KOPT-K1 (cell line): ENCODE results near the gene GRIK2.

ENCODE experiments used
- H3K27ac ChIP-seq: fragments of 200-600 bp; sonication (generic); 2 replicates; pipeline ENCODE4 v1.5.1; 2016; ENCODE audit warnings: antibody characterized with exemption, mild to moderate bottlenecking, low read depth, low read length; ENCODE audit not compliant: poor library complexity, severe bottlenecking
- H3K36me3 ChIP-seq: fragments of 200-600 bp; sonication (generic); 2 replicates; pipeline ENCODE4 v1.5.1; 2017; ENCODE audit warnings: antibody characterized with exemption, mild to moderate bottlenecking, low read length, moderate library complexity; ENCODE audit not compliant: insufficient read depth
- H3K9me3 ChIP-seq: fragments of 200-600 bp; sonication (generic); 2 replicates; pipeline ENCODE4 v1.5.1; 2017; ENCODE audit warnings: antibody characterized with exemption, low read length, mild to moderate bottlenecking; ENCODE audit not compliant: insufficient read depth, poor library complexity, severe bottlenecking

GRIK2 gene

DNA sequence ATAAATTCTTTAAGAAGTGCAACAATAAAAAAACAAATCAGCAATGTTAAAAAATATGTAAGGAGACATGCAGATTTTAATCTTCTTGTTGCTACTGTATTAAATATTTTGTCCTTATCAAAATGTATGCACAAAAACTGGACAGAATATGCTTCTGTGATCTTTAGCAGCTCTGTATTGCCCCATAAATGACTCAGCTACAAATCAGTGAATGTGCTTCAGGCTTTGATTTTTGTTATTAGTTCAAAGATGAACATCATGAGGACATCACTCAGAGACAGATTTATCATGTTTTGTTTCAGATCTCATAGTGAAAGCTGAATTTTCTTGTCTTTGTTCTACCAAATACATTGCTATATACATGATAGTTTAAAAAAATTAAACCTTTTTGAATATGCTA is 312.4 kb downstream of the GRIK2 start:
- Histone ChIP-seq H3K9me3 (no peaks in the 10 kb centered on the region), H3K27ac (no peak overlapping the region), H3K36me3 (no peaks in the 10 kb centered on the region)

DNA sequence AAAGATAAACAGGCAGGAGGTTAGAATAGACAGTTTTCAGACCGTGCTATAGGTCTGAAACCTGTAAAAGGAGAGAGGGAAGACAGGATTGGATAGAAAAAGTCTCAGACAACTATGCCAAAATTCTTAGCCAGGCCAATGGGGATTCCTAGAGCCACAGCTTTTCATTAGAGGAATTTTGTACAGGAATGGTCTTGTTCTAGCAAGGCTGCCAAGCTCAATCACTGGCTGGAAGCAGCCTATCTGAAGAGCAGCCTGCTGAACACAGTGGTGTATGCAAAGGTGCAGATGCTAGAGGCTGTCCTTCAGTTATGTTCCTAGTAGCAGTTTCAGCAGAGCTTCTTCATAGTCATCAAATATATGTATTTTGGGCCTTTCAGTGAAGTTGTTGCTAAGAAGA is 313.1 kb downstream of the GRIK2 start:
- Histone ChIP-seq H3K36me3 (no peaks in the 10 kb centered on the region), H3K9me3 (no peaks in the 10 kb centered on the region), H3K27ac (no peak overlapping the region)

DNA sequence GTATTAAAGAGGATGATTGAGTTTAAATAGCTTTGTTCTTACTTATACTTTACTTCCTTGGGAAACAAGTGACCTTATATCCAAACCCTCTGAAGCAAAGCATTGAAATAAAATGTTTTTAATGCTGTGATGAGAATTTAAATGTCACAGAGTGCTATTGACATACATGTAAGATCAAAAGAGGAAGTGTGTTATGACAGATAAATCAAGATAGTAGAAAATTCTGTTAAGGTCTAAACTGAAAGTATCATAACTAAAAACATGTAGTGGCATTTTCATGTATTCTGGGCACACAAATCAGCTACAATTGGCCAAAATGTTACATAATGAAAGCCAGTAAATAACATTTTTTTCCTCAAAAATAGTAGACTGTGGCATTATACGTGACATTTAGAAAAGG is 318.0 kb downstream of the GRIK2 start:
- Histone ChIP-seq H3K9me3 (no peaks in the 10 kb centered on the region), H3K36me3 (no peaks in the 10 kb centered on the region), H3K27ac (no peak overlapping the region)

DNA sequence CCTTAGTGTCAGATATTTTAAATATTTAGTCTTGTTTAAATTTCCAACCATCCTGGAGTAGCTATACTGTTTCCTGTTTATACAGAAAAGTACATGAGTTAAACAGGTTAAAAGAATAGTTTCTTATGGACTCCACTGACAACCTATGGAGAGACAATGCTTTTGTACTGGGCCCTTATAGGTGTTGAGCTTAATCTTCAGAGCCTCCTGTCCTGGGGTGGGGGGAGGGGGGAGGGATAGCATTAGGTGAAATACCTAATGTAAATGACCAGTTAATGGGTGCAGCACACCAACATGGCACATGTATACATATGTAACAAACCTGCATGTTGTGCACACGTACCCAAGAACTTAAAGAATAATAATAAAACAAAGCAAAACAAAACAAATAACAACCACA is 322.9 kb downstream of the GRIK2 start:
- Histone ChIP-seq H3K36me3 (no peaks in the 10 kb centered on the region), H3K9me3 (no peaks in the 10 kb centered on the region), H3K27ac (no peak overlapping the region)

DNA sequence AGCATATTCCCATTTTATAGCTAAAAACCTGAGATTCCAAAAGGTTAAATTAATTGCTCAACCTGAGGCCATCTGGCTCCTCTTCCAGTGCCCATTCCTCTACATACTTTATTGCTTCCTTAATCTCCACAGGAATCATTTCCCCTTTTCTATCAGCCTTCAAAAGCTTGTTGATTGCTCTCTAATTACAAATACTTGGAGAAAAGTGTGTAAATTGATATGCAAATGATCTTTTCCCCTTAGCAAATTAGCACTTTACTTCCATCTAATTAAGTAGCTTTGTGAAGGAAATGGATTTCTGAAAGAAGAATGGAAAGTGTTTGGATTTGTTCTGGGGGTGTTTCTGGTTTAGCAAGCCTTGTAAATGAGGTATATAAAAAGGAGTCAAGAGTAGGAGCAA is 323.3 kb downstream of the GRIK2 start:
- Histone ChIP-seq H3K36me3 (no peaks in the 10 kb centered on the region), H3K27ac (no peak overlapping the region), H3K9me3 (no peaks in the 10 kb centered on the region)

DNA sequence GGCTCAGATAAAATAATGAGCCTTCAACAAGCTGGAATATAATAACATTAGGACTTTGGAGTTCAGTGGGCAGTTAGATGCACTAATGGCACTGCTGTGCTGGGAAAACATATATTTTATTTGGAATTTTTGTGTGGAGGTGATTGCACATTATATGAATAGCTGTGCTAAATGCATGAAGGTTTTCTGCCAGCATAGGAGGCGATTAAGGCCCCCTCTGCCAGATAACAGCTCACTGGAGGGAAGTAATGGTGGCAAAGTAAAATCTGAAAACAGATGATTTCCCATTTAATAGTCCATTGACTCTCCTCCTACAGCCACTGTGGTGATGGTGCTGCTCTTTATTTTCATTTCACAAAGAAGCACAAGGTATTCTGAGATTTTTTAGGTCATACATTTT is 326.0 kb downstream of the GRIK2 start:
- H3K9me3 ChIP-seq, result no peaks in the 10 kb centered on the region
- no peaks in the 10 kb centered on the region for H3K36me3 ChIP-seq
- H3K27ac ChIP-seq, result no peak overlapping the region

DNA sequence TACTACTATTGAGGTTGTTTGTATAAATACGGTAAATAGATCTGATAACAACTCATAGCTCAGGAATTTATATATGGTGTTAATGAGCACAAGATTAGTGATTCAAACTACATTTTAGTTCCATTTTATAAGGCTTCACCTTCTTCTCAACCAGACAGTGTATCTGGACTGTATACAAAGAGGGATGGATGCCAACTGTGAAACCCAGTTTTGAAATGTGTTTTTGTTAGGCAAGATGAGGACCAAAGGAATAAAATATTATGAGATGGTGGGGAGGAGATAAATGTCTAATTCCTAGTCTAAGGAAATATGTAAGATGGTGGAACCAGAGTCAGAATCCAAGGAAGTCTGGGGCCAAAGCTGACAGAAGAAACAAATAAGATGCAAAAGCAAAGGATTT is 329.0 kb downstream of the GRIK2 start:
- Histone ChIP-seq H3K9me3 (no peaks in the 10 kb centered on the region), H3K36me3 (no peaks in the 10 kb centered on the region), H3K27ac (no peak overlapping the region)

DNA sequence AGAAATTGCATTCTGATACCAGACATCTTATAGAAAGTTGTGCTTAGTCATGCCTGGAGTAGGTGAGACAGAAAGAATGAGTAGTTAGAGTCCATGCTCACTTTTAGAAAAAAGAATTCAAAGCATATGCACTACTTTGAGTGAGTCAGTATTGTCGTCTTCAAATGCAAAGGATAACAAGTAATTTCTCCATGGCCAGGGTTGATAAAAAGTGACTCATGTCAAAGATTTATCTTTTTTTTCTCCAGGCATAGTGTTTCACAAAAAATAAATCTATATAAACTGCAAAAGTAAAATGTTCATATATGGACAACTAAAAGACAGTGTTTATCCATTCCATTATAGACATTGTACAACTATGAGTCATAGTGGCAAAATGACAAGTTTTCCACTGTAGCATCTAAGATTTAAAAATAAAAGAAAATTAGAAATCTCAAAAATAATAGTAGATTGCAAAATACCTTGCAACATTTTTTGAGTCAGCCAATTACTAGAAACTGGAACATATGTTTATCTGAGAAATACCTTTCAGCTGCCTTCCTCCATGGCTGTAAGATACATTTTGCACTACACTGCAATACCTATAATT is 329.6 kb downstream of the GRIK2 start:
- no peaks in the 10 kb centered on the region for H3K9me3 ChIP-seq
- H3K36me3 ChIP-seq, result no peaks in the 10 kb centered on the region
- no peak overlapping the region for H3K27ac ChIP-seq

DNA sequence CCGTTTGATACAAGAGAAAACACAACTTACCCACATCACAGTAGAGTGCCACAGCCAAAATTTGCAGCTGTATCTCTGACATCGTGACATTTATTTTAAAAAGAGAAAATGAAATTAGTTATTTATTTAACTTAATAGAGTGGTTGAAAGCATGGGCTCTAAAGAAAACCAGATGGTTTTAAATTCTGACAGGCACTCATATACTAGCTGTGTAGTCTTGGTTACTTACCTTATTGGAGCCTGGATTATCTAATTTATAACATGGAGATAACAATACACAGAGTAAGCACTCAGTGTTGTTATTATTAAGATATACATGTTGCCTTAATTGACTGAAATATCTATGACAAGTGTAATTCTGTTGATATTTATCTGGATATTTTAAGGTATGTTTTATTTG is 334.9 kb downstream of the GRIK2 start:
- Histone ChIP-seq H3K27ac (no peak overlapping the region), H3K36me3 (no peaks in the 10 kb centered on the region), H3K9me3 (no peaks in the 10 kb centered on the region)

DNA sequence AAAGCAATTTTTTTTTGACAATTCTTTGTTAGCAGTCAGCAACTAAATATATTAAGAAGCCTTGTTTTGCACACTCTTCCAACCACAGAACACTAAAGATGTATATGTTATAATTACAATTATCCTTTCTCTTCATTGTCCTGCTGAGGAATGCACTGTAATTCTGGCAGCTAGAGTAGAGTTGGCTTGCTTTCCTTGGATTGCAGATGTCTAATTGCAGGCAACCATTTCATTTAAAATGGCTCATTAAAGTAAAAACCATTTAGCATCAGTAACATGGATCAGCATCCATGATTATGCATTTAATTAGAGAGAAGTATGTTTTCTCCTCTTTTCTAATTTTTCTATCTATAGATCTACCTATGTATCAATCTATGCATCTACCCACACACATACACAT is 335.4 kb downstream of the GRIK2 start:
- no peaks in the 10 kb centered on the region for H3K36me3 ChIP-seq
- H3K9me3 ChIP-seq, result no peaks in the 10 kb centered on the region
- H3K27ac ChIP-seq, result no peak overlapping the region

DNA sequence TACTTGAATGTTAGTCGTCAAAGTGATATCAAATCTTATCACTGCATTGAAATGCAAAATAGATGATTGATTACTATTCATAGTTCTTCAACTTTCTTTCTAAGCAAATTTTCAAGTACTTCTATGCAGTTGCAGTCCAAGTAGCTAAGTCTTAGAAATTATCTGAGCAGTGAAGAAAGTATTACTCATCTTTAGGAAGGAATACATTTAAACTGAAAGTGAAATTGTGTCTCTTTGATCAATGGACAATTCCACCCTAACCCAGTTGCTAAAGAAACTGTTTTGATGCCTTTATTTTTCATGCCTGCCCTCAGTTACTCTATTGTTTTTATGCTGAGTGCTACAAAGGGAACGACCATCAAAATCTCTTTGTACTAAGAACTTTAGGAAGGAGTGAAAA is 337.4 kb downstream of the GRIK2 start:
- no peaks in the 10 kb centered on the region for H3K9me3 ChIP-seq
- H3K27ac ChIP-seq, result no peak overlapping the region

DNA sequence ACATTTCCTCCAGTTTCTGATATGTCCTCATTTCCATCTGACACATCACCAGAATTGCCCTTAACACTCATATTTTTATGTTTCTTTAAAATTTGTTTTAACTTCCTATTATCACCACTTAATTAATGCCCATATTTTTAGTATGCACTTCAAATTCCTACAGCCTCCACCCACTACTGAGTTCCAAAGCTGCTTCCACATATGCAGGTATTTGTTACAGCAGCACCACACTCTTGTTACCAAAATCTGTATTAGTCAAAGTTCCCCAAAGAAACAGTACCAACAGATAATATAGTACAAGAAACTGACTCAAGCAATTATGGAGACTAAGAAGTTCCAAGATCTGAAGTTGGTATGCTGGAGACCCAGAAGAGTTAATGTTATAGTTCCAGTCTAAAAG is 340.4 kb downstream of the GRIK2 start:
- no peaks in the 10 kb centered on the region for H3K36me3 ChIP-seq

More for the DNA sequence above, 337.4 kb downstream of the GRIK2 start:
- no peaks in the 10 kb centered on the region for H3K36me3 ChIP-seq

DNA sequence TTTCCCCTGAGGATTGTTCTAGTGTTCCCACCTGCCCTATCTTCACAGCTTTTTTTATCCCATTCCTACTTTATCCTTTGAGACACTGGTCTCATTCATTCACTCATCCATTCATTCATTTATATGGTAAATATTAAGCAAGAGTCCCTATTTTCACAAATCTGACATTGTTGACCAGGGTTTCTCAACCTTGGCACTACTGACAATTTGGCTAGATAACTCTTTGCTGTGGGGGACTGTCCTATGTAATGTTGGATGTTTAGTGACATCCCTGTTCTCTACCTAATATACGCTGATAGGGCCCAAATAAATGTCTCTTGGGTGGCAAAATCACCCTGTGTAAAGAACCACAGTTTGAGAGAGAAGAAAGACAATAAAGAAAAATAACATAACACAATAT is 345.0 kb downstream of the GRIK2 start:
- Histone ChIP-seq H3K27ac (no peak overlapping the region), H3K36me3 (no peaks in the 10 kb centered on the region), H3K9me3 (no peaks in the 10 kb centered on the region)

More for the DNA sequence above, 340.4 kb downstream of the GRIK2 start:
- Histone ChIP-seq H3K9me3 (no peaks in the 10 kb centered on the region), H3K27ac (no peak overlapping the region)

DNA sequence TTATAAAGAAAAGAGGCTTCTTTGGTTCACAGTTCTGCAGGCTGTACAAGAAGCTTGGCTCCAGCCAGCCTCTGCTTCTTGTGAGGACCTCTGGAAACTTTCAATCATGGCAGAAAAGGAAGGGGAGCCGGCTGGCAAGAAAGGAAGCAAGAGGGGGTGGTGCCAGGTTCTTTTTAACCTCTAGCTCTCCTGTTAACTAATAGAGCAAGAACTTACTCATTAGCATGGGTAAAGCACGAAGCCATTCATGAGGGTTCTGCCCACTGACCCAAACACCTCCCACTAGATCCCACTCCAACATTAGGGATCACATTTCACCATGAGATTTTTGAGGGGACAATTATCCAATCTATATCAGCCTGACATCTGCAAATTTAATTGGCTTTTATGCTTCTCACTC is 347.1 kb downstream of the GRIK2 start:
- Histone ChIP-seq H3K27ac (no peak overlapping the region), H3K9me3 (no peaks in the 10 kb centered on the region), H3K36me3 (no peaks in the 10 kb centered on the region)

DNA sequence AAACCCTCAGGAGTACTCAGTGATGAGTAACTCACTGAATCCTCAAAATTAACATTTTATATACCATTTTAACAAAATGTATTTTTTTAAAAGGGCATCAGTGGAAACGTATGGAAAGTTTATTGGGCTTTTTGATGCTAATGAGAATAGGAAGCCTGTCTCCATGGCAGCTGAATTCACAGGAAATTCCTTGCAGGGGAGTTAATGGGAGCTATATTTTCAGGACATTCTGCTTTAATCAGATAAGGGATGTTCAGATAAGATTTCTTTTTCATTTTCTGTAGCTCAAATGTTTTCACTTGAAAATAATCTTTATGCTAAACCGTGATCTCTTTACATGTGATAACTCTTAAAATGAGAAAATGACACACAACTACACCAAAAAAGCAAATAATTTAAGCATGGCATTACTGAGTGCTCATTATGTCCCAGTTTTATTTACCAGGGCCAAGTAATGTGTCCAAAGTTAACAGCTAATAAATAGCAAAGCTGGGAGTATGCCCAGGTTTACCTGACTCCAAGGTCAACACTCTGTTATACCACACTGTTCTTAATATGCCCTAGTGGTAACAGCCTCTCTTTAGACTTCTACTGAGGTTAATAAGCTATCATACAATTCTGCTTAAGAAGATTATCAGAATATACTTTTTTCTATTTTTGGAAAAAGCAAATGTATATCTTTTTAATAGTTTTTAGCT is 348.1 kb downstream of the GRIK2 start:
- no peaks in the 10 kb centered on the region for H3K9me3 ChIP-seq
- H3K36me3 ChIP-seq, result no peaks in the 10 kb centered on the region
- no peak overlapping the region for H3K27ac ChIP-seq

DNA sequence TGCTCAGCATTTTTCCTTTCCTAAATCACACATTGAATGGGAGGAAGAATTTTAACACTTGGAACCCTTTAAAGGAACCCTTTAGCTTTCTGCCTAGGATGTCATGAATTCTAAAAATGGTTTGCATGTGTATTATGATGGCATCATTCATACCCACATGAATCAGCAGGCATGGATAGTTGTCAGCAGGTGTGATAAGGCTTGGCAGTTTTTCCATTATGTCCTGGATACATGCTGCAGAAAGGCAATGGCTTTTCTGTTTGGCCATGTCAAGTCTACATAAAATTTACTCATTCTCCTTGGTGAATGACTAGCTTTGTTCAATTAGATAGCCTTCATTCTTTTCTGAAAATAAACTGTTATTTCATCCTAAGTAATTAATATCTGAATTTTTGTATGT is 353.7 kb downstream of the GRIK2 start:
- H3K9me3 ChIP-seq, result no peaks in the 10 kb centered on the region
- no peaks in the 10 kb centered on the region for H3K36me3 ChIP-seq
- no peak overlapping the region for H3K27ac ChIP-seq
